Measurements from ENCODE around the gene CLEC18B. TPM values are rescaled to one million over a fixed set of nuclear protein-coding genes. Genes with fewer than 3 reads are reported as not detected.

The CLEC18B gene
- 0.38 TPM in 1 of 2 replicates, not detected in the other for total RNA-seq (2014; rRNA removed)
- 0.11 TPM for polyA plus RNA-seq (2012)

GRCh38 chr16:74420612-74421481 lies at the start of gene CLEC18B:
CLEC18B (minus strand) TSS chr16:74421478; CDS start chr16:74421270, 208 bp downstream.
- peak; percentile 45 for DNase-seq (ENCODE audit: low read depth)

- no peak for DNase-seq (ENCODE audit: low read depth)
These were observed 48.7 kb upstream of the CLEC18B start for GRCh38 chr16:74469946-74470478.

- DNase-seq (ENCODE audit: low read depth), result no peak
These were observed 47.7 kb upstream of the CLEC18B start for GRCh38 chr16:74468807-74469525.

- no peak for DNase-seq (ENCODE audit: low read depth)
These were observed 45.6 kb upstream of the CLEC18B start for GRCh38 chr16:74466872-74467271.

- no peak for DNase-seq (ENCODE audit: low read depth)
These were observed 44.8 kb upstream of the CLEC18B start for GRCh38 chr16:74465851-74466685.

GRCh38 chr16:74465281-74465680 lies 44.0 kb upstream of the CLEC18B start:
- DNase-seq (ENCODE audit: low read depth), result peak; percentile 14

GRCh38 chr16:74463888-74464287 lies 42.6 kb upstream of the CLEC18B start:
- no peak for DNase-seq (ENCODE audit: low read depth)

- DNase-seq (ENCODE audit: low read depth), result no peak
These were observed 41.1 kb upstream of the CLEC18B start for GRCh38 chr16:74462361-74462760.

- no peak for DNase-seq (ENCODE audit: low read depth)
These were observed 40.5 kb upstream of the CLEC18B start for GRCh38 chr16:74461826-74462225.

- DNase-seq (ENCODE audit: low read depth), result no peak
These were observed 39.3 kb upstream of the CLEC18B start for GRCh38 chr16:74460542-74460941.

- no peak for DNase-seq (ENCODE audit: low read depth)
These were observed 35.0 kb upstream of the CLEC18B start for GRCh38 chr16:74456290-74456625.

- peak; percentile 64 for DNase-seq (ENCODE audit: low read depth)
These were observed 34.5 kb upstream of the CLEC18B start for GRCh38 chr16:74455619-74456289.

GRCh38 chr16:74455213-74455612 lies 33.9 kb upstream of the CLEC18B start:
- peak; percentile 53 for DNase-seq (ENCODE audit: low read depth)

GRCh38 chr16:74451951-74452758 lies 30.9 kb upstream of the CLEC18B start:
- DNase-seq (ENCODE audit: low read depth), result no peak

GRCh38 chr16:74450967-74451760 lies 29.9 kb upstream of the CLEC18B start:
- no peak for DNase-seq (ENCODE audit: low read depth)

- no peak for DNase-seq (ENCODE audit: low read depth)
These were observed 29.0 kb upstream of the CLEC18B start for GRCh38 chr16:74450236-74450635.

- peak; percentile 86 for DNase-seq (ENCODE audit: low read depth)
These were observed 28.2 kb upstream of the CLEC18B start for GRCh38 chr16:74449470-74449869.

GRCh38 chr16:74448990-74449389 lies 27.7 kb upstream of the CLEC18B start:
- peak; percentile 96 for DNase-seq (ENCODE audit: low read depth)

GRCh38 chr16:74447578-74447977 lies 26.3 kb upstream of the CLEC18B start:
- DNase-seq (ENCODE audit: low read depth), result no peak

Measured in LHCN-M2 (cell line).